NCI-H1436 (cell line): ENCODE measurements around the gene KCNQ1.

Source experiments
- DNase-seq: peaks from one replicate; lab custom pipeline; 2025; lab: John Stamatoyannopoulos, UW

The KCNQ1 gene

DNA sequence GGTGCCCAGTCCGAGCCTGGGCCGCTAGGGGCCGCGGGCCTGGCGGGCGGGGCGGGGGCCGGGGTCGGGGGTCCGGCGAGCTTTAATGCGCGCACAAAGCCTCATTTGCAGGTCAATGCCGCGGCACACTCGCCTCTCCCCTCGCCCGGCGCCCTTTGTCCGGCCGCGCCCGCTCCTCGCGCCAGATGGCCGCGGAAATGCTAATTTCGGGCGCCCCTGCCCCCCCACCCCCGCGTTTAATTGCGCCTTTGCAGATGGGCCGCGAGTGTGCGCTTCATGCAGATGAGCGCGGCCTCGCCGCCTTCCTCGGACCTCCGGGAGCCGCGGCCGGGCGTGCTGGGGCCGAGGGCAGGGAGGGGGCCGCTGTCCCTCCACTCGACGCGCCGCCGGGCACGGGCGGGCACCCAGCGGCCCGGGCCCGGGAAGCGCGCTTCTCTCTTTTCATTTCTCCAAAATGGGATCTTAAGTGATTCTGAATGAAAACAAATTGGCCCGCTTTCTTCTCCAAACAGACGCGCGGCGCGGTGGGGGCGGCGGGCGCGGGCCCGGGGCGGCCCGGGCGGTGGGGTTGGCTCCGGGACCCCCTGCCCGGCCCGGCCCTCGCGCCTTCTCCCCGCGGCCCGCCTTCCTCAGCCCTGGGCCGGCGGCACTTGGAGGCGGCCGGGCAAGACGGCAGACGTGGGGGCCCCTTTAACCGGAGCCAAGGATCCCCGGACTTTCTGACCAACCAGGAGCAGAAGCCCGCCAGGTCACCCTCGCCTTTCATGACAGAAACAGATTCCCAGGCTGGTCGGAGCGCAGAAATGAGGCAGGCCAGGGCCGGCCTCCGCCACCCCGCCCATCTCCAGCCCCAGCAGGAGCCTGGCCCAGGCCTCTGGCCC lies 417.8 kb downstream of the KCNQ1 start:
- no peak for DNase-seq

DNA sequence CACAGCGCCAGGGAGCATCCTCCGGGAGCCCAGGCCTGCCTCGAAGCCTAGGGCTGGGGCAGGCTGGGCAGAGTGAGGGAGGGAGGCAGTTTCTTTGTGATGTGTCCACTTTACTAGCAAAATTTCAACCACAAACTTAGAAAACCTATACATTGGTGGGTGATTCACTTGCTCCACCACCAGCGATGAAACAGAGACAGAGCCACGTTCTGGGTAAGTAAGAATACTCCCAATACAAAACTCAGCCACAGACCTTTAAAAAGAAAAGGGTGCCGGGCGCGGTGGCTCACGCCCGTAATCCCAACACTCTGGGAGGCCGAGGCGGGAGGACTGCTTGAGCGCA lies 418.4 kb downstream of the KCNQ1 start:
- DNase-seq: no peak

DNA sequence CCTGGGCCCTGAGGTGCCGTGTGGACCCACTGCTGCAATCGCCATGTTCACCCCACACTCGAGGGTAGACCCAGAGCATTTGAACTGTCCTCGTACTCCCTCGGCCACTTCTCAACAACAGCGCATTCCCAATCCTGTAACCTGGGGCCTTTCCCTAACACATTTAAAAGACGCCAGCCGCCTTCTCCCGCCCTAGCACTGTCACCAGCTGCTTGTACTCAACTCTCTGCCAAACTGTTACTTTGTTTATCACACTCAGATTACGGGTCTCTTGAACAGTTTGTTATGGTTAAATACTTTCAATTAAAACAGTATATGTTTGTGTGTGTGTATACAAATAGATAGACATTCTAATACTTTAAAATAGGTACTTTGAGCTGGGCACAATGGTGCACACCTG lies 420.1 kb downstream of the KCNQ1 start:
- DNase-seq: no peak

DNA sequence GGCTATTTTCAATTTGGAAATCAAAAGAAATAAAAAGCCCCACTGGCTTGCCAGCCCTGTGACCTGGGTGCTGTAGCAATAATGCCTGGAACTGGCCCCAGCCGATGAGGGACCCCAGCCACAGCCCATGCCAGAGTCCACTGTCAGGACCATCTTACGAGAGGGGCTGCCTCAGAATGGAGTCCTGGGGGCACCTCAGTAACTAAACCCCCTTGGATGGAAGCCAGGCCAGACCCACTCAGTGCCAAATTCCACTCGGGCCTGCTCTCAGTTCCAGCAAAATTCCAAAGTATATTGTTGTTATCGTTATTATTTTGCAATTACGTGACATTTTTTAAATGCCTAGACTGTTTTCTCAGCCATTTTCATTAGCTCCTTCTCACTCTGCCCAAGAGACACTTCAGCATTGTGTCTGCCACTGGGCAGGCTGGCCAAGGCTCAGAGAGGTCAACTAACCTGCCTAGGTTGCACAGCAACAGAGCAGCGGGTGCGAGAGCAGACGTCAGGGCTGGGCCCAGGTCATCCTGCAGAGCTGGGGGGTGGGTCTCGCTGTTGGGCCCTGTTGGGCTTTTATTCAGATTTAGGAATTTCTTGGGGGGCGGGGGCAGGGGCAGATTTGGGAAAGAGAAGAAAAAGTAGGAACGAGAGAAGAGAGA lies 421.2 kb downstream of the KCNQ1 start:
- no peak for DNase-seq

- DNase-seq: no peak
These were observed 422.3 kb downstream of the KCNQ1 start for GRCh38 chr11:2867142-2867541.

DNA sequence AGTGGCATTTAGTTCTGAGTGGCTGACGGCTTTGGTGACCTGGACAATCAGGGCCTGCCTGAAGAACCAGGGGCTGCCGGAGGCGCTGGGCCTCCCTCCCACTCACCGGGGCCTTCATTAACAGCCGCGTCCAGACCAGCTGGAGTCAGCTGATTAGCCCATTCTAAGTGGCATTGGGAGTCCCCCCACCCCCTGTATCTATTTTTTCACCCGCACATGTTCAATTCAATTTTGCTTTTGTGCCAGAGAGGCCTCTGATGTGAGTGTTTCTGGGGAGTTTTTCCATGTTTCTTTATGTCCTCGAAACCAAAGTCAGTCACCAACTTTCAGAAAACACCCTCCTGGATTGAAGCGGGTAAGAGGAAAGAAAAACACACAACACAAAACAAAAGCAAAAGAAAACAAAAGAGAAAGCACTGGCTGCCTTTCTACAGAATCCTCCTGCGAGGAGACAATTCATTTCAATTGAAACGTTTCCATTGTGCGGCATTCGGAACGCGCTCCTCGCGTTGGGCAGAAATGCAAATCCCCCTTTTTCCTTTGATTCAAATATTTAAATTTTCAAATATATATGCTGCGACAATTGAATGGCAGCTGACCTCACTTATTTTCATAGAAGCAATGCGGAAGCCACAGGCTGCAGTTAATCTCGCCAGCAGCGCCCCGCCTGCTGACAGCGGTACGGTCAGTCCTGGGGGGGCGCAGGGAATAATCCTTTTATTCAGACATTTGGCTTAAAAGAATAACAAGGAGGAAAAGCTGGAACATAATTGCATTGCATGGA lies 423.1 kb downstream of the KCNQ1 start:
- no peak for DNase-seq

DNA sequence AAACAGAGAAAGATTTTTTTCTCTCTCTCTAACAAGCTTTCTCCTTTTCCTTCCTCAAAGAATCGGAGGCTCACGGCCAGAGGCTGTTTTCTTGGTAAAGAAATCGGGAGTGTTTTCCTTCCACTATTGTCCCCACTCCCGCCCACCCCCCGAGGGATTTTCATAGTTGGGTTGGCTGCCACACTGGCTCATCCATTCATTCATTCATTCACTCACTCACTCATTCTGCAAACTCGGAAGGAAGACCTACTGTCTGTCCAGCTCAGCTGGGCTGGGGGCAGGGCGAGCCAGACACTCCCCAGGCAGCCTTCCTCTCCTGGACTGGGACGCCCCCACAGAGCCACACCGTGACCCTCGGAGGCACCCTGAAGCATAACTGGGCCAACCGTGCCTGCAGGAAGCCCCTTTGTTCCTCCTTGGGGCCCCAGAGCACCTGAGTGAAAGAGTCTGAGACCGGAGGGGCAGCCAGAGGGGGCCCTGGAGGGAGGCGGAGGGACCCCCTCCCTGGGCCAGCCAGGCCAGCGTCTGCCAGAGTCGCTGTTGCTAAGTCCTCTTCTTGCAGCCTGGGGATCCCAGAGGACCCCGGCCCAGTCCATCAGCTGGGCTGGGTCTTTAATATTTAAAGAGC lies 423.8 kb downstream of the KCNQ1 start:
- DNase-seq: no peak

- DNase-seq: no peak
These were observed 424.3 kb downstream of the KCNQ1 start for GRCh38 chr11:2869134-2869526.

DNA sequence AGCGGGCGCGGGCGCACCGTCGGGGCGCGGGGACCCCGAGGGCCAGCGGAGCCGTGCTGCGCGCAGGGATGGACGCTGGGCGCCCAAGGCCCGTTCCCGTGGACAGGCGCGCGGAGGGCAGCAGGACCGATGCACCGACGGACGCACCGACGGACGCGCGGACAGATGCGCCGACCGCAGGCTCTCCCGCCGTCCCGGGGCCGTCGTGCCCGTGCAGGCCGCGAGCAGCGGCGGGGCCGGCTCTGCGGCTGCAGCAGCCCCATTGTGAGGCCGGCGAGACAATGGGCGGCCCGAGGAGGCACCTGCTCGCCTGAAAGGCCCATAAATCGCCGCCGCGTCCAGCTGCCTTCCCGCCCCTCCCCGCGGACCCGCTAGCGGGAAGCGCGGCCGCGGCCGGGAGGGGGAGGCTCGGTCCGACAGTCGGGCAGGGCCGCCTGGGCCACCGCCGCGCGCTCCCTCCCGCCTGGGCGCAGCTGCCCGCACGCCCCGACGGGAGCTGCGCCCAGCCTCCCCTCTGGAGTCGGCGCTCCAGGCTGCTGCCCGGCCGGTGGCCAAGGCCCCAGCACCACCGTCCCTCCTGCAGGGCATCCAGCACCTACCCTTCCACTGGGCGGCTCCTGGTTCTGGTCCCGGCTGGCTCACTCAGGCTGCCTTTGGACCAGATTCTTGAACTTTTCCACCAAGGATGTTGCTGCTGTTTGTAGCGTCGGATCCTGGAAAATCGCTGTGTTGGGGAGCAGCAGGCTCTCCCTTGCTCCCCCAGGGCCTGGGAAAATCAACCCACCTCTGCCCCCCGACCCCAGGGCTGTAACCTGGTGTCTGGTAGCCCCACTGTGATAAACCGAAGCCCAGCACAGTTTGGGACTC lies 425.0 kb downstream of the KCNQ1 start:
- no peak for DNase-seq

DNA sequence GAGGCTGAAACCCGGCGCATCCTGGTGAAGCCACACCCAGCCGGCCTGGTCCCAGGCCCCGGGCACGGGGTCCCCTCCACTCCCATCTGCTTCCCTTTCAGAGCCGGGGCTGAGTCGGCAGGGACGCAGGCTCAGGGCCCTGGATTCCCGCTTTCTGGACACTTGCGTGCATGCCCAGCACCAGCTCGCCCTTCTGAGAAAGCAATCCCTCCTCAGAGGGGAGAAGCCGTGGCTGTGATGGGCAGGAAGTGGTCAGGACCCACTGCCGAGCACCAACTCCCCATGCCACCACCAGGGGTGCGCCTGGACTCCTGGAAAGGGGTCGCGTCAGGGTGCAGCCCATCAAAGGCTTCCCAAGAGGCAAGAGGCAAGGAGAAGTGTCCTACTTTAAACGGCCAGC lies 425.7 kb downstream of the KCNQ1 start:
- no peak for DNase-seq

DNA sequence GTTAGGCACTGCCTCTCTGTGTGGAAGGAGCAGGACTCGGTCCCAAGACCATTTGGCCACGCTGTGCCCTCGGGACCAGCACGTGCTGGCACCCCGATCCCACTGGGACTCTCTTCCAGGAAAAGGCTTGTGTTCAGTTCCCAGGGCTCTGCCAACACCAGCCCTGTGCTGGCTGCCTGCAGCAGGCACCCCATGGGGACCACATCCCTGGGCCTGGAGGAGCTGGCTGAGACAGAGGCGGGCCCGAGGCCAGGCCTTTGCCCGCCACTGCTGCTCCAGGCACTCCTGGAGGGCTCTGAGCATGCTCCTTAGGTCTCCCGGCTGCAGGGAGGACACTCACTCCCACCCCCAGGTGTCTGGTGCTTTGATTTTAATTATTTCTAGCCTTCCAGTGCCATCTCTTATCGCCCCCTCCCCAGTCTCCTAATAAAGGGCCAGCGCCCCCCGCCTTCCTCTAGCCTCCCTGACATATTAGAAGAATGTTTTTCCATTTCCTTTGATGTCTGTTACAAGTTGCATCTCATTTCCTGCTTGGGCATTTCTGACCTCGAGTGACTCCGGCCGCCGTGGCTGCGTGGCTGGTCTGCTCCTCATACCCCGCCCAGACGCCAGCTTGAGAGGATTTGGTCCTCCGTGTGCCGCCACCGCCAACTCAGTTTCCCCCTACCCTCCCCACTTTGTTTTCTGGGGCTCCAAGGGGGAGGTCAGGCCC lies 426.3 kb downstream of the KCNQ1 start:
- DNase-seq: no peak

GRCh38 chr11:2874963-2875362 lies 430.2 kb downstream of the KCNQ1 start:
- no peak for DNase-seq

DNA sequence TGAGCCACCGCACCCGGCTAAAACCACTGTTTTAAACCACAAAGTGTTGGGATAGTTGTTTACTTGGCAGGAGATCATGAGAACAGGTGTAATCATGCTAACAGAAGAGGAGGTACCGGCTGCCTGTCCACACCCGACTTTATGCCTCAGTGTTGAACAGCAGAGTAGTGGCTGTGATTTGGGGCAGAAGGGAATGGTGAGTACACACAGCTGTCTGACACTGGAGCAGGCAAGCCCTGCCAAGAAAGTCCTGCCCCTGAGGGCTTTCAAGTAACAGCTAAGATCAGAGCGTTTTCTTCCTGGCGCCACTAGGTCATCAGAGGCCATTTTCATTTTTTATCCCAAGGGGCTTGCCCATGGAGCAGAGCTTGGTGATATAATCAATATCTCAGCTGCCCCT lies 432.7 kb downstream of the KCNQ1 start:
- DNase-seq: no peak

- DNase-seq: no peak
These were observed 434.0 kb downstream of the KCNQ1 start for GRCh38 chr11:2878782-2879181.

- DNase-seq: no peak
These were observed 435.8 kb downstream of the KCNQ1 start for GRCh38 chr11:2880646-2881045.

- DNase-seq: no peak
These were observed 436.5 kb downstream of the KCNQ1 start for GRCh38 chr11:2881076-2881980.

DNA sequence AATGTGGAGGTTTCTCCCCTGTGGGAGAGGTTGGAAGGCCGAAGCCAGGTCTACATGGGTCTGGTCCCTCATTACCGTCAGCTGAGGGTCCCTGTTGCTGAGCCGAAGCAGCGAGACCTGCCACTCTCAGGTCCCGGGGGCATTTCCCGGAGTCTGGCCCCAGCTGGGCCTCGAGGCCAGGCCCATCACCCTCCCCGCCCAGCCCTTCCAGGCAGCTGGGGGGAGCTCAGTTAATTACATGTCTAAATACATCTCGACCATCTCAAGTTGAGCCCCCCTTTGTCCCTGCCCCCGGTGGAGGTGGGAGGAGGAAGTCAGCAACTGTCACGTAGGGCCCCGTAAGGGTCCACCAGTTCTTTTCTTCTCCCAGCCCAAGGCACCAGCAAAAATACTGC lies 437.2 kb downstream of the KCNQ1 start:
- DNase-seq: no peak

DNA sequence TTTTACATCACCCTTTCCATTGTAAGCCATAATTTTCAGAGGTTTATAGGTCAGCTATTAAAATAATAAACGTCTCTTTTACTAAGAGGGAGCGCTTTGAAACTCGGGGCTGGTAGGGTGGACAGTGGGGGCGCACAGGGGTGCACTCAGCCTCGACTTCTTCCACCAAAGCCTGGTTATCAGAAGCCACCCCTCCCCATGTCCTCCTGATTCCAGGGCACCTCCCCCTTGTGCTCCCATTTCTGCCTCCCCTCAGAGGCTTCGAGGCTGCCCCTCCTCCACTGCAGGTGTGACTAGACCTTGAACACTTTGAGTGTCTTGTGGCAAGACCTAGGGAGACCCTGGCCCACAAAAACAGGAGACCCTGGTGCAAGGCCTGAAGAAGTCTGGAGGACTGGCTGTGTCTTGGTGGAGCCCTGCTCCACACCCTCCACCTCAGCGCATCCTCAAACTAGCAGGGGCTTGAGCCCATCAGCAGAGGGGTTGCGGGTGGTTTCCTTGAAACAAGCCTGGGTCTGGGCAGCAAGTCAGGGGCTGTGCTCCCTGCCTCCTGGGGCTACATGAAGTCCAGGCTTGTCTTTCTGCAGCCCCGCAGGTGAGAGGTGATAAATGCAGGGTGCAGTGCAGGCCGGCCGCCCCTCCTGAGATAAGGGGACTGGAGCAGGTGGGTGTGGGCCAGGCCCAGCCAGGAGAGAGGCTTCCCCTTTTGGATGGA lies 437.7 kb downstream of the KCNQ1 start:
- no peak for DNase-seq

- no peak for DNase-seq
These were observed 438.8 kb downstream of the KCNQ1 start for GRCh38 chr11:2883640-2883978.
